GM12875 (cell line): ENCODE measurements around the gene LRRC74B.

ENCODE experiments used
- H3K4me3 ChIP-seq: one replicate; pipeline ENCODE4 v1.5.1; 2011; ENCODE audit warnings: low read depth, low read length, control low read depth
- TF ChIP-seq, protein P1 (sequence below): IDR thresholded peaks from 2 replicates; pipeline ENCODE4 v1.5.1; 2011; ENCODE audit warnings: low read depth, mild to moderate bottlenecking, control low read depth, inconsistent platforms, low read length, moderate library complexity, borderline replicate concordance; ENCODE audit not compliant: insufficient read depth

LRRC74B gene

DNA sequence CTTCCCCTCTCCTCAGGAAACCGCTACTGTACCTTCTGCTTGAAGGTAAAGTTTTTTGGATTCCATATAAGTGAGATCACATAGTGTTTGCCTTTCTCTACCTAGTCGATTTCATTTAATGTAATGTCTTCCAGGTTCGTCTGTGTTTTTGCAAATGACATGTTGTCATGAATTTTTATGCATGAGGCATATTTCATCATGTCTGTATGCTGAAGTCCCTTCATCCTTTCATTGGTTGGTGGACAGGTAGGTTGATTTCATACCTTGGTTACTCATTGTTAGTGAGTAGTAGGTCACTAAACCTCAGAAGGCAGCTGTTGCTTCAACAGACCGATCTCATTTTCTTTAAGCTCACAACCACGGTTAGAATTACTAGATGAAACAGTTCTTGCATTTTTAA lies 60.3 kb downstream of the LRRC74B start:
- TF ChIP-seq, protein P1, sequence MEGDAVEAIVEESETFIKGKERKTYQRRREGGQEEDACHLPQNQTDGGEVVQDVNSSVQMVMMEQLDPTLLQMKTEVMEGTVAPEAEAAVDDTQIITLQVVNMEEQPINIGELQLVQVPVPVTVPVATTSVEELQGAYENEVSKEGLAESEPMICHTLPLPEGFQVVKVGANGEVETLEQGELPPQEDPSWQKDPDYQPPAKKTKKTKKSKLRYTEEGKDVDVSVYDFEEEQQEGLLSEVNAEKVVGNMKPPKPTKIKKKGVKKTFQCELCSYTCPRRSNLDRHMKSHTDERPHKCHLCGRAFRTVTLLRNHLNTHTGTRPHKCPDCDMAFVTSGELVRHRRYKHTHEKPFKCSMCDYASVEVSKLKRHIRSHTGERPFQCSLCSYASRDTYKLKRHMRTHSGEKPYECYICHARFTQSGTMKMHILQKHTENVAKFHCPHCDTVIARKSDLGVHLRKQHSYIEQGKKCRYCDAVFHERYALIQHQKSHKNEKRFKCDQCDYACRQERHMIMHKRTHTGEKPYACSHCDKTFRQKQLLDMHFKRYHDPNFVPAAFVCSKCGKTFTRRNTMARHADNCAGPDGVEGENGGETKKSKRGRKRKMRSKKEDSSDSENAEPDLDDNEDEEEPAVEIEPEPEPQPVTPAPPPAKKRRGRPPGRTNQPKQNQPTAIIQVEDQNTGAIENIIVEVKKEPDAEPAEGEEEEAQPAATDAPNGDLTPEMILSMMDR = no peak
- H3K4me3 ChIP-seq = no peak overlapping the region

DNA sequence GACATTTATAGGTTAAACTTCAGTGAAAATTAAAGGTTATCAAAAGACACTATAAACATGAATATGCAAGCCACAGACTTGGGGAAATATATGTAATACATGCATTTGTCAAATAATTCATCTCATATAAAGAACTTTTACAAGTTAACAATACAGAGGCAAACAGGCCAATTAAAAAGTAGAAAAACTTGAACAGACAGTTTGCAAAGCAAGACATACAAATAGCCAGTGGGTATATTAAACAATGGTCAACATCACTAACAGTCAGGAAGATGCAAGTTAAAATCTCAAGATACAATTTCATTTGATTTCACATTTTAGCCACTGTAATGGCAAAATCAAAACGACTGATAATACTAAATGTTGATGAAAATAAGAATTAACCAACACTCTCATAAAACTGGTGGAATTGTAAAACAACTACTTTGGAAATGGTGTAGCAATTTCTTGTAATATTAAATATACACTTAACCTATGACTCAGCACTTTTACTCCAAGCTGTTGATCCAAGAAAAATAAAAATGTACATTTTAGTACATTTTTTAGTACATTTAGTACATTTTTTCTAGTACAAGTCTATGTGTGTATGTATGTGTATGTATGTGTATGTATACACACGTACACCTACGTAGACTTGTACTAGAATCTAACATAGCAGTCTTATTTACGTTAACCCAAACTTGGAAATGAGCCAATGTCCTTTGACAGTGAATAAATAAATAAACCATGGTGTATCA lies 62.8 kb downstream of the LRRC74B start:
- no peak overlapping the region for H3K4me3 ChIP-seq
- TF ChIP-seq, protein P1 = no peak
